ENCODE data around the gene ALPG. TPM values are rescaled to one million over a fixed set of nuclear protein-coding genes. Genes with fewer than 3 reads are reported as not detected.

Gene ALPG
- total and polyA plus RNA-seq, 2 of the 13 experiments (the other 11 are each of a cell fraction or from before 2014, with no cell fraction given), result not detected

- TF ChIP-seq SOX6 (IDR thresholded peaks at IDR 0.05) (no peak), SOX6 (CRISPR knock-in tag; IDR thresholded peaks at IDR 0.05) (no peak), ARNTL (CRISPR knock-in tag; IDR thresholded peaks at IDR 0.05) (no peak), BRCA1 (CRISPR knock-in tag; IDR thresholded peaks at IDR 0.05) (no peak), NCOA5 (CRISPR knock-in tag; IDR thresholded peaks at IDR 0.05) (no peak), ZNF83 (CRISPR knock-in tag; IDR thresholded peaks at IDR 0.05; ENCODE audit: borderline replicate concordance) (no peak), SPEN (CRISPR knock-in tag; IDR thresholded peaks at IDR 0.05; ENCODE audit: low read depth) (no peak), TRIM22 (IDR thresholded peaks at IDR 0.05) (no peak), ZSCAN29 (CRISPR knock-in tag; conservative IDR thresholded peaks at IDR 0.05) (no peak)
Observed at GRCh38 chr2:232438091-232438490, 31.4 kb downstream of the ALPG start (continued).

GRCh38 chr2:232438951-232439757 lies 32.5 kb downstream of the ALPG start:
- no peak overlapping the region for H3K27ac ChIP-seq (ENCODE audit: extremely low read length, insufficient read depth, low read length)
- H3K9ac ChIP-seq (ENCODE audit: insufficient read depth, low read depth, low read length), result no peak overlapping the region
- no peak overlapping the region for H3K4me2 ChIP-seq (ENCODE audit: low read depth, low read length)
- WGBS (ENCODE audit: low lambda C conversion rate), result 63% methylated on average over 15 of the region's 22 CpGs
- POLR2A ChIA-PET, result no interaction called here
- no peaks in the 10 kb centered on the region for H3K36me3 ChIP-seq (replicated peaks in 1 of 2; ENCODE audit: control insufficient read depth in 1 of 2, insufficient read depth in 2 of 2, low read length in 2 of 2)
- ATAC-seq (peak; percentile 51), FAIRE-seq (peak; percentile 86), DNase-seq (ENCODE audit: low spot score) (no peak)
- H3K9me3 ChIP-seq (ENCODE audit: low read length), result no peaks in the 10 kb centered on the region
- in situ Hi-C loops (cut with HindIII; ENCODE audit: extremely low pct_ligation_motif_present, low pct_unique_long_range_greater_than_20kb), result no loop called here
- intact Hi-C loops (cut with micrococcal nuclease; ENCODE audit: unreplicated experiment), result no loop called here
- peaks cover 12% of the 10 kb centered on the region for H3K4me1 ChIP-seq (ENCODE audit: insufficient read depth, low read length)
- H2AFZ ChIP-seq (ENCODE audit: low read length), result no peak overlapping the region
- no peak for TF ChIP-seq ERF (CRISPR knock-in tag; IDR thresholded peaks at IDR 0.05)
- peak; percentile 45 for TF ChIP-seq CTCF (CRISPR knock-in tag; IDR thresholded peaks at IDR 0.05)
- no peaks in the 10 kb centered on the region for H3K79me2 ChIP-seq (ENCODE audit: insufficient read depth, low read length)
- no TSS peak for BruUV-seq (replicated peaks)
- no peaks in the 10 kb centered on the region for H4K20me1 ChIP-seq (ENCODE audit: insufficient read depth, low read length)
- peaks cover 23 to 44% of the 10 kb centered on the region in 2 experiments for H3K27me3 ChIP-seq (ENCODE audit: control insufficient read depth in 1 of 2, insufficient read depth in 2 of 2, low read length in 2 of 2)
- H3K4me3 ChIP-seq (replicated peaks in 1 of 3; ENCODE audit: insufficient read depth in 1 of 3, low read depth in 2 of 3, low read length in 3 of 3), result no peak overlapping the region
- CTCF ChIA-PET (ENCODE audit: low intra/inter-chr PET ratio, low total read pairs), result interaction anchor here (2.4 kb wide), 1 partner anchor 533 kb away, joined by 11 read pairs; no protein-coding TSS in a partner anchor

Data from HepG2 (cell line).